ENCODE measurements around the gene GLS.

- TF ChIP-seq MXI1 (IDR thresholded peaks at IDR 0.05; ENCODE audit: borderline replicate concordance, low read depth, low read length), result no peak
- TF ChIP-seq ZNF670 (CRISPR knock-in tag; IDR thresholded peaks at IDR 0.05; ENCODE audit: borderline replicate concordance), result no peak
- TF ChIP-seq CTCF (CRISPR knock-in tag; IDR thresholded peaks at IDR 0.05), result no peak
- no peak for TF ChIP-seq ATF4 (CRISPR knock-in tag; IDR thresholded peaks at IDR 0.05)
- no peak for TF ChIP-seq PHF21A (CRISPR knock-in tag; IDR thresholded peaks at IDR 0.05)
- no peak for TF ChIP-seq POLR2AphosphoS2 (IDR thresholded peaks at IDR 0.05; ENCODE audit: low read depth, low read length)
- no peak for TF ChIP-seq ZBTB8A (CRISPR knock-in tag; IDR thresholded peaks at IDR 0.05; ENCODE audit: borderline replicate concordance, low read depth)
- no peak for TF ChIP-seq MAX (IDR thresholded peaks at IDR 0.05)
- TF ChIP-seq ADNP (CRISPR knock-in tag; IDR thresholded peaks at IDR 0.05), result no peak
These were observed 13.4 kb upstream of the GLS start for GRCh38 chr2:190867212-190867611.

All from HepG2 (cell line).